Gastrocnemius medialis (tissue), 4 donors: Measurements from ENCODE around the gene PIPOX. TPM values are rescaled to one million over a fixed set of nuclear protein-coding genes. Genes with fewer than 3 reads are reported as not detected.

ENCODE experiments used
- ATAC-seq, 2 donors: fragments of 150-250 bp; one replicate each; pipeline ENCODE4 v1.9.1; 2016
- DNase-seq, 2 donors: peaks; one replicate each; pipeline ENCODE4 v3.0.0-alpha.2; 2019
- H3K27ac ChIP-seq, 4 donors: fragments of 200-600 bp; sonication (generic); 1 replicate in 1 of 4; 2 replicates in 3 of 4; pipeline ENCODE4 v1.5.1; 2016 to 2018; ENCODE audit warnings: mild to moderate bottlenecking in 2 of 4, moderate library complexity in 1 of 4
- H3K27me3 ChIP-seq, 3 donors: fragments of 200-600 bp; sonication (generic) in 2 of 3; 1 replicate in 1 of 3; 2 replicates in 2 of 3; pipeline versions ENCODE4 v1.5.1 to v1.6.0; 2016 to 2019; ENCODE audit warnings: mild to moderate bottlenecking in 1 of 3, moderate library complexity in 1 of 3
- H3K36me3 ChIP-seq, 2 donors: fragments of 200-600 bp; sonication (generic) in 1 of 2; one replicate each; pipeline ENCODE4 v1.5.1; 2017 to 2018
- H3K4me1 ChIP-seq, 2 donors: fragments of 200-600 bp; sonication (generic) in 1 of 2; one replicate each; pipeline ENCODE4 v1.5.1; 2016 to 2017; ENCODE audit warnings: mild to moderate bottlenecking in 2 of 2
- H3K4me3 ChIP-seq, 4 donors: fragments of 200-600 bp; sonication (generic) in 3 of 4; 1 replicate in 1 of 4; 2 replicates in 3 of 4; pipeline ENCODE4 v1.5.1; 2016 to 2019; ENCODE audit warnings: mild to moderate bottlenecking in 2 of 4
- H3K9me3 ChIP-seq, 3 donors: fragments of 200-600 bp; sonication (generic) in 2 of 3; 1 replicate in 1 of 3; 2 replicates in 2 of 3; pipeline ENCODE4 v1.5.1; 2016 to 2019
- POLR2A ChIP-seq, 2 donors: fragments of 450-650 bp; IDR thresholded peaks; one replicate each; pipeline ENCODE4 v1.6.1; 2017; ENCODE audit warnings: antibody characterized with exemption in 2 of 2, mild to moderate bottlenecking in 2 of 2, moderate library complexity in 2 of 2
- in situ Hi-C, 4 donors: fragments of 200-750 bp; cut with MboI; loops; one replicate each; pipeline versions ENCODE4 v1.15.0 to v1.8.0; 2017; ENCODE audit warnings: low sequenced_read_pairs in 4 of 4
- intact Hi-C: fragments of 100-400 bp; cut with DNase I; formaldehyde crosslinking; loops from one replicate; pipeline ENCODE4 v1.15.1; 2023; ENCODE audit warnings: low total_unique reads
- total RNA-seq, 4 donors: library from RNA; depleted of rRNA; stranded (reverse); fragments of >200 nt; gene quantifications; one replicate each; pipeline versions ENCODE4 v1.1.0 to v1.2.3, GENCODE V29; 2016
- TF ChIP-seq, protein P1 (sequence below), 5 experiments: fragments of 450-650 bp in 3 of 5; fragments of 200-600 bp in 2 of 5; sonication (generic) in 2 of 5; IDR thresholded peaks in 4 of 5; conservative IDR thresholded peaks in 1 of 5; 1 replicate in 4 of 5; 2 replicates in 1 of 5; pipeline ENCODE4 v1.5.1; 2016 to 2019; ENCODE audit warnings: antibody characterized with exemption in 5 of 5, mild to moderate bottlenecking in 3 of 5, moderate library complexity in 3 of 5

The PIPOX gene
- total RNA-seq, 4 donors from 2014 or later: 0.42 to 2.4 (median 1.1) TPM

- Histone ChIP-seq H3K4me1 (no peaks in the 10 kb centered on the region), H3K27ac (no peak within 1 kb of the TSS), H3K9me3 (no peaks in the 10 kb centered on the region), H3K36me3 (no peaks in the 10 kb centered on the region), H3K4me3 (no peak within 1 kb of the TSS), H3K27me3 (peaks cover 48 to 55% (median 49%) of the 10 kb centered on the region in 3 donors)
- in situ Hi-C loops: no loop called here
- intact Hi-C loops: no loop called here
- TF ChIP-seq POLR2A (IDR thresholded peaks at IDR 0.05): no peak
- TF ChIP-seq, protein P1, sequence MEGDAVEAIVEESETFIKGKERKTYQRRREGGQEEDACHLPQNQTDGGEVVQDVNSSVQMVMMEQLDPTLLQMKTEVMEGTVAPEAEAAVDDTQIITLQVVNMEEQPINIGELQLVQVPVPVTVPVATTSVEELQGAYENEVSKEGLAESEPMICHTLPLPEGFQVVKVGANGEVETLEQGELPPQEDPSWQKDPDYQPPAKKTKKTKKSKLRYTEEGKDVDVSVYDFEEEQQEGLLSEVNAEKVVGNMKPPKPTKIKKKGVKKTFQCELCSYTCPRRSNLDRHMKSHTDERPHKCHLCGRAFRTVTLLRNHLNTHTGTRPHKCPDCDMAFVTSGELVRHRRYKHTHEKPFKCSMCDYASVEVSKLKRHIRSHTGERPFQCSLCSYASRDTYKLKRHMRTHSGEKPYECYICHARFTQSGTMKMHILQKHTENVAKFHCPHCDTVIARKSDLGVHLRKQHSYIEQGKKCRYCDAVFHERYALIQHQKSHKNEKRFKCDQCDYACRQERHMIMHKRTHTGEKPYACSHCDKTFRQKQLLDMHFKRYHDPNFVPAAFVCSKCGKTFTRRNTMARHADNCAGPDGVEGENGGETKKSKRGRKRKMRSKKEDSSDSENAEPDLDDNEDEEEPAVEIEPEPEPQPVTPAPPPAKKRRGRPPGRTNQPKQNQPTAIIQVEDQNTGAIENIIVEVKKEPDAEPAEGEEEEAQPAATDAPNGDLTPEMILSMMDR (IDR thresholded peaks at IDR 0.05 in 4 of 5, conservative IDR thresholded peaks at IDR 0.05 in 1 of 5): peak in 1 of 5 experiments; percentile 20
- no peak for ATAC-seq
- DNase-seq: peak; percentile 10 to 22
Observed at GRCh38 chr17:29005936-29006511, 36.9 kb upstream of the PIPOX start, which contains the start of gene SEZ6. Gene SEZ6, minus strand, starts transcription at chr17:29006033. Its CDS starts 164 bp downstream, at chr17:29005869.

DNA sequence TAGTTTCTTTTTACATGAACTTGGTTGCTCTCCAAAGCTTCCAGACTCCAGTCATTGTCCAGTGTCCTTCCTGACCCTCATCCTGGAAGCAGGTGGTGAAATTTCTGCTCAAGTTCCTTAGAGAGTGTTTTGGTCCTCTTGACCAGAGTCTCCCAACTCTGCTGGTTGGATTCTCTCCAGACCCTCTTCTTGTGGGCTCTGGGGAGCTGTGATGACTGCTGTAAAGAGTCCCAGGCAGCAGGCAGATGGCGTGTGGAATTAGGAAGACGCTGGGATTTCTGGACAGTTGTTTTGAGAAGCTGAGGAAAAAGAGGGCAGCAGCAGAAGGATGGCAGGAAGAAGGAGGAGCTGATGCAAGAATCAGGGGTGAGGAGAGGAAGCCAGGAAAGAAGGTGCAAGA, 35.5 kb upstream of the PIPOX start:
- DNase-seq (no peak), ATAC-seq (no peak)
- intact Hi-C loops (no loop called here), in situ Hi-C loops (no loop called here)
- Histone ChIP-seq H3K4me1 (no peaks in the 10 kb centered on the region), H3K9me3 (no peaks in the 10 kb centered on the region), H3K36me3 (no peaks in the 10 kb centered on the region), H3K27me3 (peaks cover 48 to 55% (median 49%) of the 10 kb centered on the region in 3 donors), H3K27ac (no peak overlapping the region), H3K4me3 (no peak overlapping the region)
- TF ChIP-seq POLR2A (IDR thresholded peaks at IDR 0.05): no peak
- TF ChIP-seq, protein P1 (IDR thresholded peaks at IDR 0.05 in 4 of 5, conservative IDR thresholded peaks at IDR 0.05 in 1 of 5): no peak

DNA sequence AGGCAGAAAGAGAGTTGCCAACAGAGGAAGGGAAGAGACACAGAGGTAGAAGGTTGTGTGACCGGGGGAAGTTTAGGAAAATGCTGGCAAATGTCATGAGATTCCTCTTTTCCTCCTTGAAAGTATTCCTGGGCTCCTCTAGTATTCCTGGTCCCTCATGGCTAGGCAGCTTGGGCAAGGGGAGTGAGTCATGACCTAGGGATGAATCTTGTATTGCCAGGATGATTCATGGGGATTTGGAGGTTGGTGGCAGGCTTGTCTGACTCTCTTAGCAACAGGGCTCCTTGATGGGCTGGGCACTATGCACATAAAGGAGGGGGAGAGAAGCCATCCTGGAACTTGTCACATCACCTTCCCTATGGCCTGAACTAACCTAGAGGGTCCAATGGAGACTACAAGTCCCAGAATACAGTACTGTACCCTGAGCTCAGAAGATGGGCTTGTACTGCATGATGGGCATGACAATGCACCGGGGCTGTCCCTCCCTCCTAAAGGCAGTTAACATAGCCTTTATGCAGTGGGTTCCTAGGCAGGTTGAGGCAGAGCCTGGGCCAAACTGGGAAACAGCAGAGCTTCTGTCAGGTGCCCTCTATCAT, 35.0 kb upstream of the PIPOX start:
- no peaks in the 10 kb centered on the region for H3K36me3 ChIP-seq
- intact Hi-C loops: no loop called here
- TF ChIP-seq, protein P1 (IDR thresholded peaks at IDR 0.05 in 4 of 5, conservative IDR thresholded peaks at IDR 0.05 in 1 of 5): no peak
- TF ChIP-seq POLR2A (IDR thresholded peaks at IDR 0.05): no peak
- no peak overlapping the region for H3K4me3 ChIP-seq
- H3K27ac ChIP-seq: no peak overlapping the region
- ATAC-seq (no peak), DNase-seq (no peak)
- H3K9me3 ChIP-seq: no peaks in the 10 kb centered on the region
- H3K4me1 ChIP-seq: no peaks in the 10 kb centered on the region
- H3K27me3 ChIP-seq: peaks cover 47 to 53% (median 49%) of the 10 kb centered on the region in 3 donors
- in situ Hi-C loops: no loop called here

- in situ Hi-C loops: no loop called here
- ATAC-seq (no peak), DNase-seq (no peak)
- H3K4me1 ChIP-seq: no peaks in the 10 kb centered on the region
- no peaks in the 10 kb centered on the region for H3K36me3 ChIP-seq
- no peak for TF ChIP-seq POLR2A (IDR thresholded peaks at IDR 0.05)
- TF ChIP-seq, protein P1 (IDR thresholded peaks at IDR 0.05 in 4 of 5, conservative IDR thresholded peaks at IDR 0.05 in 1 of 5): no peak
- no peaks in the 10 kb centered on the region for H3K9me3 ChIP-seq
- peaks cover 41 to 47% (median 43%) of the 10 kb centered on the region in 3 donors for H3K27me3 ChIP-seq
- no peak overlapping the region for H3K4me3 ChIP-seq
- intact Hi-C loops: no loop called here
- H3K27ac ChIP-seq: no peak overlapping the region
Observed at GRCh38 chr17:29008591-29008990, 34.4 kb upstream of the PIPOX start.
